Spleen (tissue), 11 donors: ENCODE data around the gene TRIM71. TPM values are rescaled to one million over a fixed set of nuclear protein-coding genes. Genes with fewer than 3 reads are reported as not detected.

ENCODE experiments used
- DNase-seq: peaks from one replicate; pipeline ENCODE4 v3.0.0-alpha.2; 2020
- H3K27ac ChIP-seq, 8 donors: fragments of 200-600 bp; sonication (generic) in 7 of 8; 1 replicate in 4 of 8; 2 replicates in 4 of 8; pipeline versions ENCODE4 v1.5.0 to v1.8.0; 2016 to 2021; ENCODE audit warnings: inconsistent platforms in 4 of 8, mild to moderate bottlenecking in 4 of 8, moderate library complexity in 1 of 8
- H3K27me3 ChIP-seq, 7 donors: fragments of 200-600 bp; sonication (generic) in 6 of 7; replicated peaks in 1 of 7; 1 replicate in 4 of 7; 2 replicates in 3 of 7; pipeline versions ENCODE4 v1.5.0 to v1.8.0; 2016 to 2021; ENCODE audit warnings: inconsistent platforms in 3 of 7, mild to moderate bottlenecking in 1 of 7
- H3K36me3 ChIP-seq, 6 donors: fragments of 200-600 bp; sonication (generic) in 5 of 6; 1 replicate in 4 of 6; 2 replicates in 2 of 6; pipeline versions ENCODE4 v1.5.0 to v1.8.0; 2016 to 2021; ENCODE audit warnings: inconsistent platforms in 2 of 6
- H3K4me1 ChIP-seq, 6 donors: fragments of 200-600 bp; sonication (generic) in 5 of 6; 1 replicate in 3 of 6; 2 replicates in 3 of 6; pipeline versions ENCODE4 v1.5.0 to v1.8.0; 2016 to 2021; ENCODE audit warnings: inconsistent platforms in 3 of 6
- H3K4me3 ChIP-seq, 8 donors: fragments of 200-600 bp; sonication (generic) in 7 of 8; 1 replicate in 4 of 8; 2 replicates in 4 of 8; pipeline versions ENCODE4 v1.5.0 to v1.8.0; 2016 to 2021; ENCODE audit warnings: inconsistent platforms in 4 of 8, mild to moderate bottlenecking in 4 of 8, moderate library complexity in 2 of 8
- H3K9me3 ChIP-seq, 8 donors: fragments of 200-600 bp; sonication (generic) in 7 of 8; 1 replicate in 4 of 8; 2 replicates in 4 of 8; pipeline versions ENCODE4 v1.5.0 to v1.8.0; 2016 to 2021; ENCODE audit warnings: inconsistent platforms in 4 of 8
- CTCF ChIP-seq, 11 experiments: fragments of 200-600 bp in 7 of 11; fragments of 450-650 bp in 4 of 11; sonication (generic) in 4 of 11; IDR thresholded peaks in 8 of 11; conservative IDR thresholded peaks in 3 of 11; 1 replicate in 7 of 11; 2 replicates in 4 of 11; pipeline versions ENCODE4 v1.4.0 to v1.8.0; 2016 to 2021; ENCODE audit warnings: antibody characterized with exemption in 11 of 11, inconsistent platforms in 4 of 11, mild to moderate bottlenecking in 1 of 11
- POLR2A ChIP-seq, 3 donors: fragments of 450-650 bp; IDR thresholded peaks; one replicate each; pipeline ENCODE4 v1.5.1; 2017; ENCODE audit warnings: antibody characterized with exemption in 3 of 3, mild to moderate bottlenecking in 1 of 3
- POLR2AphosphoS5 ChIP-seq, 3 donors: sonication (generic); formaldehyde crosslinking; IDR thresholded peaks; one replicate each; pipeline ENCODE4 v1.5.1; 2017; ENCODE audit warnings: antibody characterized with exemption in 3 of 3
- WGBS, 5 donors: extraction: QIAGEN DNeasy Blood & Tissue Kit in 3 of 5; methylation state at CpG; one replicate each; pipeline versions ENCODE4 v1.1.5 to v1.1.7; 2013 to 2018; 5-methylcytosine and 5-hydroxymethylcytosine counted together
- intact Hi-C: fragments of 100-400 bp; cut with DNase I; formaldehyde crosslinking; loops from one replicate; pipeline ENCODE4 v1.15.0; 2023; ENCODE audit warnings: low total_unique reads
- polyA plus RNA-seq, 3 donors: library from polyadenylated mRNA; stranded (reverse); fragments of 200-250 nt; gene quantifications; one replicate each; pipeline ENCODE4 v1.2.1, GENCODE V29; 2013
- total RNA-seq, 7 donors: library from RNA; depleted of rRNA in 3 of 7; stranded (reverse); fragments of >200 nt in 3 of 7; fragmentation: NEBNext Ultra II Directional in 4 of 7; extraction: Animal tissue kit (Norgen Biotek cat#: 25700) in 4 of 7; gene quantifications; one replicate each; pipeline versions ENCODE4 v1.1.0 to v1.2.1, GENCODE V29; 2016 to 2021
- donor health status: healthy with polysubstance abuse.
- donor health status: DM: no; HTN: no; CAD: no; lungs with moderate emphysema.
- donor health status: DM: no; HTN: no; CAD: no.
- donor health status: Bipolar disorder and iron deficiency.
- donor health status: healthy.
- donor health status: DM: no; HTN: no; CAD: no.
- donor health status: DM: yes; HTN: yes; CAD: no.

The TRIM71 gene
- total and polyA plus RNA-seq, 10 donors: under 0.01 to 0.09 (median 0.03) TPM; not detected in 5

GRCh38 chr3:32839714-32840085, 21.9 kb downstream of the TRIM71 start:
- 73 to 85% (median 83%) methylated on average over 4 of the region's 4 CpGs for WGBS, 5 donors
- intact Hi-C loops: no loop called here
- no peak overlapping the region for H3K27ac ChIP-seq
- no peak overlapping the region for H3K4me3 ChIP-seq
- DNase-seq: no peak
- peaks cover 0 to 18% (median 0%) of the 10 kb centered on the region in 7 donors for H3K27me3 ChIP-seq
- H3K4me1 ChIP-seq: peaks cover 0 to 15% (median 2%) of the 10 kb centered on the region in 6 donors
- no peaks in the 10 kb centered on the region for H3K36me3 ChIP-seq
- TF ChIP-seq CTCF (IDR thresholded peaks at IDR 0.05 in 8 of 11, conservative IDR thresholded peaks at IDR 0.05 in 3 of 11) (no peak), POLR2AphosphoS5 (IDR thresholded peaks at IDR 0.05) (no peak), POLR2A (IDR thresholded peaks at IDR 0.05) (no peak)
- H3K9me3 ChIP-seq: no peaks in the 10 kb centered on the region

GRCh38 chr3:32840086-32840841, 22.5 kb downstream of the TRIM71 start:
- no peak for DNase-seq
- Histone ChIP-seq H3K4me1 (peaks cover 0 to 15% (median 2%) of the 10 kb centered on the region in 6 donors), H3K27ac (no peak overlapping the region), H3K4me3 (no peak overlapping the region), H3K9me3 (no peaks in the 10 kb centered on the region), H3K36me3 (no peaks in the 10 kb centered on the region), H3K27me3 (peaks cover 0 to 12% (median 0%) of the 10 kb centered on the region in 7 donors)
- TF ChIP-seq CTCF (IDR thresholded peaks at IDR 0.05 in 8 of 11, conservative IDR thresholded peaks at IDR 0.05 in 3 of 11): no peak
- TF ChIP-seq POLR2A (IDR thresholded peaks at IDR 0.05): no peak
- TF ChIP-seq POLR2AphosphoS5 (IDR thresholded peaks at IDR 0.05): no peak
- intact Hi-C loops: no loop called here
- 75 to 92% (median 83%) methylated on average over 5 of the region's 5 CpGs for WGBS, 5 donors

GRCh38 chr3:32841341-32841740, 23.5 kb downstream of the TRIM71 start:
- intact Hi-C loops: no loop called here
- WGBS, 5 donors: 51 to 73% (median 58%) methylated on average over 12 of the region's 12 CpGs
- no peak overlapping the region for H3K27ac ChIP-seq
- no peaks in the 10 kb centered on the region for H3K9me3 ChIP-seq
- H3K4me1 ChIP-seq: peaks cover 0 to 15% (median 2%) of the 10 kb centered on the region in 6 donors
- DNase-seq: no peak
- TF ChIP-seq POLR2A (IDR thresholded peaks at IDR 0.05): no peak
- TF ChIP-seq CTCF (IDR thresholded peaks at IDR 0.05 in 8 of 11, conservative IDR thresholded peaks at IDR 0.05 in 3 of 11): no peak
- TF ChIP-seq POLR2AphosphoS5 (IDR thresholded peaks at IDR 0.05): no peak
- peaks cover 0 to 7% (median 0%) of the 10 kb centered on the region in 7 donors for H3K27me3 ChIP-seq
- H3K4me3 ChIP-seq: no peak overlapping the region
- H3K36me3 ChIP-seq: no peaks in the 10 kb centered on the region

GRCh38 chr3:32841867-32842470, 24.2 kb downstream of the TRIM71 start:
- peaks cover 0 to 15% (median 2%) of the 10 kb centered on the region in 6 donors for H3K4me1 ChIP-seq
- no peak overlapping the region for H3K4me3 ChIP-seq
- H3K27me3 ChIP-seq: peaks cover 0 to 7% (median 0%) of the 10 kb centered on the region in 7 donors
- DNase-seq: no peak
- WGBS, 5 donors: 62 to 78% (median 65%) methylated on average over 5 of the region's 5 CpGs
- TF ChIP-seq POLR2A (IDR thresholded peaks at IDR 0.05) (no peak), POLR2AphosphoS5 (IDR thresholded peaks at IDR 0.05) (no peak), CTCF (IDR thresholded peaks at IDR 0.05 in 8 of 11, conservative IDR thresholded peaks at IDR 0.05 in 3 of 11) (no peak)
- no peak overlapping the region for H3K27ac ChIP-seq
- no peaks in the 10 kb centered on the region for H3K36me3 ChIP-seq
- intact Hi-C loops: no loop called here
- no peaks in the 10 kb centered on the region for H3K9me3 ChIP-seq
